Measurements from ENCODE around the gene PHF21B. TPM values are rescaled to one million over a fixed set of nuclear protein-coding genes. Genes with fewer than 3 reads are reported as not detected.
"Not testable (repeated sequence)": the region's sequence is repeated elsewhere in the genome, so short reads cannot be mapped to it uniquely, and the experiment has no call there.

The PHF21B gene
- total RNA-seq, 1 donor from 2014 or later: 0.21 TPM

DNA sequence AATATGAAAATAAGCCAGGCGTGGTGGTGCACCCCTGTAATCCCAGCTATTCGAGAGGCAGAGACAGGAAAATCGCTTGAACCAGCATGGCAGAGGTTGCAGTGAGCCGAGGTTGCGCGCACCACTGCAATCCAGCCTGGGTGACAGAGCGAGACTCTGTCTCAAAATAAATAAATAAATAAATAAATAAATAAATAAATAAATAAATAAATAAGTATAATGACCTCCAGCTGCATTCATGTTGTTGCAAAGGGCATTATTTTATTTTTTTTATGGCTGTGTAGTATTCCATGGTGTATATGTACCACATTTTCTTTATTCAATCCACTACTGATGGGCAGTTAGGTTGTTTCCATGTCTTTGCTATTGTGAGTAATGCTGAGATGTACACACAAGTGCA is 48.1 kb downstream of the PHF21B start:
- intact Hi-C loops (cut with micrococcal nuclease); H3K36me3 Mint-ChIP-seq (ENCODE audit: low read depth); H3K4me1 Mint-ChIP-seq (ENCODE audit: low read depth); H3K27ac Mint-ChIP-seq; H3K9me3 Mint-ChIP-seq; DNase-seq (ENCODE audit: low spot score); H3K4me3 Mint-ChIP-seq; H3K27me3 Mint-ChIP-seq (ENCODE audit: insufficient read depth): not testable (repeated sequence)

GRCh38 chr22:44956840-44957767 is 52.7 kb downstream of the PHF21B start:
- Mint-ChIP-seq H3K9me3 (no peaks in the 10 kb centered on the region), H3K36me3 (ENCODE audit: low read depth) (no peaks in the 10 kb centered on the region), H3K4me3 (no peak overlapping the region), H3K27ac (no peak overlapping the region), H3K4me1 (ENCODE audit: low read depth) (no peaks in the 10 kb centered on the region), H3K27me3 (ENCODE audit: insufficient read depth) (no peaks in the 10 kb centered on the region)
- no peak for DNase-seq (ENCODE audit: low spot score)
- intact Hi-C loops (cut with micrococcal nuclease): no loop called here

DNA sequence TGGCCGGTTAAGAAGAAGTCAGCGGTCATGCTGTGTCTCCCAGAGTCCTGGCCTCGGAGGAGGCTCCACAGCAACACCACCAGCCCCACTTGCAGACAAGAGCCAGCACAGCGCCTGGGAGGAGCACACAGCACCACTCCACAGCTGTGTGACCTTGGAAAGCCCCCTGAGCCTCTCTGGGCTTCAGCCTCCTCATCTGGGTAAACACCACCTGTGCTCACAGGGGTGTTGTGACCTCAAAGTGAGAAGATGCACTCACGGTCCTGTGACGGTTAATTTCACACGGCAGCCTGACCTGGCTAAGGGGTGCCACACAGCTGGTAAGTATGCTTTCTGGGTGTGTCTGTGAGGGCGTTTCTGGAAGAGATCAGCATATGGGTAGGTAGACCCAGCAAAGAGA is 54.7 kb downstream of the PHF21B start:
- H3K4me1 Mint-ChIP-seq (ENCODE audit: low read depth): no peaks in the 10 kb centered on the region
- DNase-seq (ENCODE audit: low spot score): no peak
- H3K36me3 Mint-ChIP-seq (ENCODE audit: low read depth): no peaks in the 10 kb centered on the region
- H3K9me3 Mint-ChIP-seq: no peaks in the 10 kb centered on the region
- H3K4me3 Mint-ChIP-seq: no peak overlapping the region
- no peak overlapping the region for H3K27ac Mint-ChIP-seq
- intact Hi-C loops (cut with micrococcal nuclease): no loop called here
- H3K27me3 Mint-ChIP-seq (ENCODE audit: insufficient read depth): no peaks in the 10 kb centered on the region

DNA sequence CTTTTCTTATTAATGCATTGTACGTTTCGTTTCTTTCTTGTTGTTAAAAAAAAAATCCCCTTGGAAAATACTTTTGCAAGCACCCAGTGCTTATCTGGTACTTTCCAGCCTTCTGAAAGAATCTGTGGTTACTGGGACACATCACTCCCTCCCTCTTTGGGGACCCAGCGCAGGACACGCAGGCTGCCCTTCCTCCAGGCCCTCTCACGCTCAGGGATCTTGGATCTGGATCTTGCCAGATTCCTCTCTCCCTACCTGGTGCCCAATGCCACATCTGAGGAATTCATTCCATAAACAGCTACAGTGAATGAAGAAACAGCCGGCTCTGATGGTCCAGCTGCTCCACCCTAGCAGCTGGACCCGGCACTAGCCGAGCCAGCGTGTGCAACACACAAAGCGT is 55.7 kb downstream of the PHF21B start:
- H3K27me3 Mint-ChIP-seq (ENCODE audit: insufficient read depth): no peaks in the 10 kb centered on the region
- no peak for DNase-seq (ENCODE audit: low spot score)
- no peaks in the 10 kb centered on the region for H3K36me3 Mint-ChIP-seq (ENCODE audit: low read depth)
- intact Hi-C loops (cut with micrococcal nuclease): no loop called here
- no peak overlapping the region for H3K27ac Mint-ChIP-seq
- no peaks in the 10 kb centered on the region for H3K4me1 Mint-ChIP-seq (ENCODE audit: low read depth)
- H3K4me3 Mint-ChIP-seq: no peak overlapping the region
- no peaks in the 10 kb centered on the region for H3K9me3 Mint-ChIP-seq

DNA sequence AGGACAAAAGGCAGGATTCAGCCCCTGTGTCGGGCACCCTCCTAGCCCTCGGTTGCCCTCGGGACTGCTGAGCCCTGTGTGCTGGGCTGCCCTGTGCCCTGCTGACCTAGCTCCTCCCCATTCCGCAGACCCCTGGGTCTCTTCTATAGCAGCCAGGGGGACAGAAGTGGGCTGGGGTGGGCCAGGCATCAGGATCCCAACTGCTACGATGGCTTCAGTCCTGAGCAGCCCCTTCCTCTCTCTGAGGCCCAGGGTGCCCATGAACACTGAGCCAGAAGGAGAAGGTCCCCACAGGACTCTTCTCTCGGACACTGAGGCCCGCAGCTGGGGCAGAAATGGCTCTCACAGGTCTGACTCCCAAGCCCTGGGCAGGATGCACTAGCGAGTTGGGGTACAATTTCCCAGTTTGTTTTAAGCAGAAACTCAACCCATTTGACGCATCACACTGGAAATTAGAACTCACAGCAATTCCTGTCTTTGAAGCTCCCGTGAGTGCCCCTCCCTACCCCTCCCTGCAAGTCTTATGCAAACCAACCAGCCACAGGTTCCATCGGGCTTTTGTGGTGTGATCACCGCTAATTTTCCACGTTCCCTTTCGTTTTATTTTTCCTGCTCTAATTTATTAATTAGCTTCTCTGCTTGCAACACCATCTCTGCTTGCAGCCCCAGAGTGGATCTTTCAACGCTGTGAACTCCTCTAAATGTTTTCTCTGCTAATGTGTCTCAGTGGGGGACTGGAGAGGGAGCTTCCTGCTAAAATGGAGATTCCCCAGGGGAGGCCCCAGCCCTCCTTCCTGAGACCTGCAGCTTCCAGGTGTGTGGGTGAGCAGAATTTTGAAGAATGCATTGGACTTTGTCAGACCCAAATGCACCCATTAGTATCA is 56.7 kb downstream of the PHF21B start:
- no peak for DNase-seq (ENCODE audit: low spot score)
- Mint-ChIP-seq H3K36me3 (ENCODE audit: low read depth) (no peaks in the 10 kb centered on the region), H3K9me3 (no peaks in the 10 kb centered on the region), H3K4me1 (ENCODE audit: low read depth) (no peaks in the 10 kb centered on the region), H3K27me3 (ENCODE audit: insufficient read depth) (no peaks in the 10 kb centered on the region), H3K27ac (no peak overlapping the region), H3K4me3 (no peak overlapping the region)
- intact Hi-C loops (cut with micrococcal nuclease): no loop called here

- no peak for DNase-seq (ENCODE audit: low spot score)
- Mint-ChIP-seq H3K4me1 (ENCODE audit: low read depth) (no peaks in the 10 kb centered on the region), H3K4me3 (no peak overlapping the region), H3K9me3 (no peaks in the 10 kb centered on the region), H3K27ac (no peak overlapping the region), H3K36me3 (ENCODE audit: low read depth) (no peaks in the 10 kb centered on the region), H3K27me3 (ENCODE audit: insufficient read depth) (no peaks in the 10 kb centered on the region)
- intact Hi-C loops (cut with micrococcal nuclease): no loop called here
Measured at GRCh38 chr22:44951510-44951816, 58.3 kb downstream of the PHF21B start.

DNA sequence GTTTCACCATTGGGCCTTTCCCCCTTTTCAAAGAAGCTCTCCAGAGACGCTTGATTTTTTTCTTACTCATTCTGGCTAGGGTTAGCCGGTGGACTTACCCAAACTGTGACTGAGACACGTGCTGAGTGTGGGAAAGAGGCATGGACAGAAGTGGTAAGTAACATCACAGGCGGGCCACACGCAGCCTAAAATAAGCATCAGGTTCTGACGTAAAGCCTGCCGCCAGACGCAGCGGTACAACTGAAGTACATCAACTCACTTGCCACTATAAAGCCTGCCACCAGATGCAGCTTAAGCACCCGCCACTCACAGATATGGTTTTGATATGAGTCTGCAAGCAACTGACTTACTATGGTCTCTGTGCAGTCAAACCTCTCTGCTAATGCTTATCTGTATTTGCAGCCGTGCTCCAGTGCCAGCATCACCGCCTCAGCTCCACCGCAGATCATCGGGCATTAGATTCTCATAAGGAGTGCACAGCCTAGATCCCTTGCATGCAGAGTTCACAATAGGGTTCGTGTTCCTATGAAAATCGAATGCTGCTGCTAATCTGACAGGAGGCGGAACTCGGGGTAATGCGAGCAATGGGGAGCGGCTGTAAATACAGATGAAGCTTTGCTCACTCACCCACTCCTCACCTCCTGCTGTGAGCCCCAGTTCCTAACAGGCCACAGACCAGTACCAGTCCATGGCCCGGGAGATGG is 58.8 kb downstream of the PHF21B start:
- H3K4me3 Mint-ChIP-seq: no peak overlapping the region
- H3K9me3 Mint-ChIP-seq: no peaks in the 10 kb centered on the region
- no peaks in the 10 kb centered on the region for H3K36me3 Mint-ChIP-seq (ENCODE audit: low read depth)
- DNase-seq (ENCODE audit: low spot score): no peak
- H3K27ac Mint-ChIP-seq: no peak overlapping the region
- H3K27me3 Mint-ChIP-seq (ENCODE audit: insufficient read depth): no peaks in the 10 kb centered on the region
- intact Hi-C loops (cut with micrococcal nuclease): no loop called here
- no peaks in the 10 kb centered on the region for H3K4me1 Mint-ChIP-seq (ENCODE audit: low read depth)

DNA sequence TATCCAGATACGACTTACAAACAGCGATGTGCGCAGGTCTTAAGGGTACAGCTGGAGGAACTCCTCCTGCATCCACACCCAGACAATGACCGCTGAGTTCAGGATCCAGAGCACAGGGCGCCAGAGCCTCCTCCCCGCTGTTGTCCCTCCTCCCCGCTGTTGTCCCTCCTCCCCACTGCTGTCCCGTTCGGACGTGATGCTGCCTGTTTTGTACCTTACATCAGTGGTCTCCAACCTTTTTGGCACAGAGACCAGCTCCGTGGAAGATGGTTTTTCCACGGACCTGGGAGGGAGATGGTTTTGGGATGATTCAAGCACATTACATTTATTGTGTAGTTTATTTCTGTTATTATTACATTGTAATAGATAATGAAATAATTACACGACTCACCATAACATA is 62.0 kb downstream of the PHF21B start:
- intact Hi-C loops (cut with micrococcal nuclease): no loop called here
- Mint-ChIP-seq H3K27ac (no peak overlapping the region), H3K4me3 (no peak overlapping the region), H3K4me1 (ENCODE audit: low read depth) (no peaks in the 10 kb centered on the region), H3K9me3 (no peaks in the 10 kb centered on the region), H3K36me3 (ENCODE audit: low read depth) (no peaks in the 10 kb centered on the region), H3K27me3 (ENCODE audit: insufficient read depth) (no peaks in the 10 kb centered on the region)
- DNase-seq (ENCODE audit: low spot score): no peak

GRCh38 chr22:44947049-44947448 is 62.8 kb downstream of the PHF21B start:
- intact Hi-C loops (cut with micrococcal nuclease): no loop called here
- H3K4me1 Mint-ChIP-seq (ENCODE audit: low read depth): no peaks in the 10 kb centered on the region
- H3K27me3 Mint-ChIP-seq (ENCODE audit: insufficient read depth): no peaks in the 10 kb centered on the region
- no peak overlapping the region for H3K4me3 Mint-ChIP-seq
- no peak overlapping the region for H3K27ac Mint-ChIP-seq
- H3K36me3 Mint-ChIP-seq (ENCODE audit: low read depth): no peaks in the 10 kb centered on the region
- no peaks in the 10 kb centered on the region for H3K9me3 Mint-ChIP-seq
- DNase-seq (ENCODE audit: low spot score): no peak

- H3K4me3 Mint-ChIP-seq: no peak overlapping the region
- no peaks in the 10 kb centered on the region for H3K36me3 Mint-ChIP-seq (ENCODE audit: low read depth)
- DNase-seq (ENCODE audit: low spot score): no peak
- H3K27ac Mint-ChIP-seq: no peak overlapping the region
- H3K4me1 Mint-ChIP-seq (ENCODE audit: low read depth): no peaks in the 10 kb centered on the region
- no peaks in the 10 kb centered on the region for H3K9me3 Mint-ChIP-seq
- intact Hi-C loops (cut with micrococcal nuclease): no loop called here
- H3K27me3 Mint-ChIP-seq (ENCODE audit: insufficient read depth): no peaks in the 10 kb centered on the region
Measured at GRCh38 chr22:44944883-44945601, 64.8 kb downstream of the PHF21B start.

GRCh38 chr22:44943701-44944324 is 66.0 kb downstream of the PHF21B start:
- intact Hi-C loops (cut with micrococcal nuclease): no loop called here
- H3K27me3 Mint-ChIP-seq (ENCODE audit: insufficient read depth): no peaks in the 10 kb centered on the region
- no peak for DNase-seq (ENCODE audit: low spot score)
- H3K36me3 Mint-ChIP-seq (ENCODE audit: low read depth): no peaks in the 10 kb centered on the region
- no peak overlapping the region for H3K4me3 Mint-ChIP-seq
- no peaks in the 10 kb centered on the region for H3K4me1 Mint-ChIP-seq (ENCODE audit: low read depth)
- no peaks in the 10 kb centered on the region for H3K9me3 Mint-ChIP-seq
- H3K27ac Mint-ChIP-seq: no peak overlapping the region

- H3K27me3 Mint-ChIP-seq (ENCODE audit: insufficient read depth): no peaks in the 10 kb centered on the region
- no peak overlapping the region for H3K27ac Mint-ChIP-seq
- no peak for DNase-seq (ENCODE audit: low spot score)
- no peaks in the 10 kb centered on the region for H3K4me1 Mint-ChIP-seq (ENCODE audit: low read depth)
- H3K36me3 Mint-ChIP-seq (ENCODE audit: low read depth): no peaks in the 10 kb centered on the region
- no peaks in the 10 kb centered on the region for H3K9me3 Mint-ChIP-seq
- intact Hi-C loops (cut with micrococcal nuclease): no loop called here
- H3K4me3 Mint-ChIP-seq: no peak overlapping the region
Measured at GRCh38 chr22:44942979-44943700, 66.7 kb downstream of the PHF21B start.

All from activated T-helper 1 cell treated with anti-CD3 and anti-CD28 coated beads, Interleukin-12 subunit alpha, Interleukin-12 subunit beta, Interleukin-2, Interleukin-4 antibody, amounts not matched to agents 30 ng/mL and 10 ng/mL and 1 ng/mL, durations not matched to agents 14 hours and 24 hours and 36 hours (primary cell).